Endothelial cell of umbilical vein (primary cell): ENCODE results near the gene FRMD6. TPM values are rescaled to one million over a fixed set of nuclear protein-coding genes. Genes with fewer than 3 reads are reported as not detected.

Experiments used
- BruUV-seq: library from RNA; stranded (reverse); fragments of 400-500 nt; replicated peaks from 2 replicates; lab custom pipeline; 2021; lab: Mats Ljungman, UMichigan
- CTCF ChIA-PET: fragments of 300-600, 350-600 bp; sonication (Branson Sonifier 250); formaldehyde crosslinking; loops from one replicate; lab custom pipeline; 2021; ENCODE audit warnings: antibody characterized with exemption, inconsistent platforms; lab: Charles Lee
- POLR2A ChIA-PET: fragments of 300-600, 350-600 bp; sonication (Branson Sonifier 250); formaldehyde crosslinking; loops from one replicate; lab custom pipeline; 2021; ENCODE audit warnings: antibody characterized with exemption, inconsistent platforms; lab: Charles Lee
- DNase-seq: peaks from one replicate; pipeline ENCODE4 v3.0.0-alpha.2; 2011; ENCODE audit warnings: low read depth, low spot score
- FAIRE-seq: peaks from 2 replicates; lab custom pipeline; 2011; peaks lifted over from hg19 to GRCh38; lab: Jason Lieb, UNC
- H2AFZ ChIP-seq: 2 replicates; pipeline ENCODE4 v1.6.0; 2012; ENCODE audit warnings: low read depth, low read length, control low read depth, inconsistent platforms
- H3K27ac ChIP-seq: 2 replicates; pipeline ENCODE4 v1.5.1; 2011; ENCODE audit warnings: low read depth, mild to moderate bottlenecking, control low read depth, low read length, moderate library complexity; ENCODE audit not compliant: insufficient read depth
- H3K27me3 ChIP-seq, 2 experiments: 2 replicates each; pipeline versions ENCODE4 v1.6.0 to v1.6.1; 2011; ENCODE audit warnings: low read length in 2 of 2, mixed read lengths in 1 of 2; ENCODE audit not compliant: control insufficient read depth in 2 of 2, insufficient read depth in 2 of 2
- H3K36me3 ChIP-seq, 2 experiments: 2 replicates in 1 of 2; 3 replicates in 1 of 2; pipeline ENCODE4 v1.5.1; 2011; ENCODE audit warnings: low read length in 2 of 2, mild to moderate bottlenecking in 1 of 2, moderate library complexity in 1 of 2; ENCODE audit not compliant: control insufficient read depth in 2 of 2, insufficient read depth in 2 of 2; ENCODE audit errors: extremely low read depth in 1 of 2
- H3K4me1 ChIP-seq: 3 replicates; pipeline ENCODE4 v1.5.1; 2011; ENCODE audit warnings: mild to moderate bottlenecking, low read length; ENCODE audit not compliant: control insufficient read depth, insufficient read depth; ENCODE audit errors: extremely low read depth
- H3K4me2 ChIP-seq: 2 replicates; pipeline ENCODE4 v1.6.1; 2011; ENCODE audit warnings: low read length, control low read depth, mixed read lengths; ENCODE audit not compliant: insufficient read depth
- H3K4me3 ChIP-seq, 3 experiments: fragments of 200-600 bp in 1 of 3; sonication (generic), shearing (Covaris generic) in 1 of 3; replicated peaks in 1 of 3; 2 replicates each; pipeline ENCODE4 v1.5.1; 2011 to 2016; ENCODE audit warnings: control low read depth in 3 of 3, low read length in 3 of 3, mild to moderate bottlenecking in 2 of 3, inconsistent platforms in 1 of 3, low read depth in 1 of 3, moderate library complexity in 1 of 3; ENCODE audit not compliant: insufficient read depth in 1 of 3
- H3K79me2 ChIP-seq: 2 replicates; pipeline ENCODE4 v1.6.0; 2012; ENCODE audit warnings: low read length, inconsistent platforms; ENCODE audit not compliant: control insufficient read depth, insufficient read depth
- H3K9ac ChIP-seq: replicated peaks from 2 replicates; pipeline ENCODE3; 2011; ENCODE audit warnings: low read length, control low read depth; ENCODE audit not compliant: insufficient read depth; ENCODE audit errors: extremely low read depth
- H3K9me1 ChIP-seq: replicated peaks from 3 replicates; pipeline ENCODE4 v1.6.0; 2011; ENCODE audit warnings: mild to moderate bottlenecking, low read length; ENCODE audit not compliant: control insufficient read depth, insufficient read depth; ENCODE audit errors: extremely low read depth
- H3K9me3 ChIP-seq: replicated peaks from 2 replicates; pipeline ENCODE4 v1.5.1; 2012; ENCODE audit warnings: low read length, inconsistent platforms; ENCODE audit not compliant: control insufficient read depth, insufficient read depth
- H4K20me1 ChIP-seq: replicated peaks from 2 replicates; pipeline ENCODE3; 2011; ENCODE audit warnings: mild to moderate bottlenecking, low read length; ENCODE audit not compliant: control insufficient read depth, insufficient read depth; ENCODE audit errors: extremely low read depth
- CTCF ChIP-seq, 2 donors: IDR thresholded peaks; 1 replicate in 1 of 2; 2 replicates in 1 of 2; pipeline ENCODE4 v1.5.1; 2011; ENCODE audit warnings: low read length in 2 of 2, mild to moderate bottlenecking in 2 of 2, moderate library complexity in 2 of 2, control low read depth in 1 of 2, inconsistent platforms in 1 of 2, low read depth in 1 of 2; ENCODE audit not compliant: insufficient read depth in 1 of 2; ENCODE audit errors: extremely low read depth in 1 of 2
- EZH2 ChIP-seq: IDR thresholded peaks from 2 replicates; pipeline ENCODE4 v1.6.1; 2012; ENCODE audit warnings: borderline replicate concordance, low read depth, mild to moderate bottlenecking, moderate library complexity, low read length, inconsistent platforms; ENCODE audit not compliant: severe bottlenecking
- FOS ChIP-seq: IDR thresholded peaks from 2 replicates; pipeline ENCODE4 v1.6.1; 2011; ENCODE audit warnings: mild to moderate bottlenecking, low read length, moderate library complexity, borderline replicate concordance; ENCODE audit not compliant: insufficient read depth
- GATA2 ChIP-seq: IDR thresholded peaks from 2 replicates; pipeline ENCODE4 v1.7.0; 2011; ENCODE audit warnings: low read depth, mild to moderate bottlenecking, moderate library complexity, mixed read lengths, low read length; ENCODE audit not compliant: insufficient read length, insufficient read depth
- JUN ChIP-seq: IDR thresholded peaks from 2 replicates; pipeline ENCODE4 v1.6.1; 2011; ENCODE audit warnings: borderline replicate concordance, low read depth; ENCODE audit not compliant: insufficient read length, insufficient read depth
- MAX ChIP-seq: IDR thresholded peaks from 2 replicates; pipeline ENCODE4 v1.6.1; 2011; ENCODE audit not compliant: insufficient read depth, insufficient read length
- MYC ChIP-seq: IDR thresholded peaks from one replicate; pipeline ENCODE4 v1.6.1; 2011; ENCODE audit warnings: mild to moderate bottlenecking, low read depth, low read length
- POLR2A ChIP-seq: IDR thresholded peaks from 2 replicates; pipeline ENCODE4 v1.6.1; 2012; ENCODE audit warnings: low read depth, mild to moderate bottlenecking, control low read depth, low read length
- POLR2AphosphoS5 ChIP-seq: IDR thresholded peaks from 2 replicates; pipeline ENCODE4 v1.6.1; 2012; ENCODE audit warnings: low read depth, mild to moderate bottlenecking, control low read depth, low read length, moderate library complexity; ENCODE audit not compliant: insufficient read depth
- dilution Hi-C: fragments of 300-500 bp; cut with MboI; formaldehyde crosslinking; loops from one replicate; pipeline ENCODE4 v1.15.0; 2019; ENCODE audit warnings: low sequenced_read_pairs; ENCODE audit not compliant: extremely low pct_ligation_motif_present
- intact Hi-C: fragments of 100-400 bp; cut with micrococcal nuclease; formaldehyde crosslinking; loops from one replicate; pipeline ENCODE4 v1.10.0; 2022
- polyA plus RNA-seq, 4 experiments: library from polyadenylated mRNA; depleted of rRNA in 3 of 4; stranded (reverse) in 3 of 4; unstranded in 1 of 4; fragments of >200 nt; gene quantifications; 2 replicates each; pipeline versions ENCODE4 v1.2.1 to v1.2.3, GENCODE V29; 2011 to 2012; ENCODE audit warnings: missing spikeins in 1 of 4
- total RNA-seq: library from RNA; stranded (reverse); gene quantifications from 2 replicates; pipeline ENCODE4 v1.2.3, GENCODE V29; 2021

Gene FRMD6
- total and polyA plus RNA-seq, 2 donors (not counting 3 experiments of a cell fraction or from before 2014, with no cell fraction given), result 69.0 to 97.1 TPM

GRCh38 chr14:51674294-51675002, 22.7 kb downstream of the FRMD6 start:
- H3K27ac ChIP-seq, result no peak overlapping the region
- H4K20me1 ChIP-seq, result peaks cover 12% of the 10 kb centered on the region
- DNase-seq (no peak), FAIRE-seq (no peak)
- ChIA-PET CTCF (no interaction called here), POLR2A (no interaction called here)
- H3K27me3 ChIP-seq, result no peaks in the 10 kb centered on the region
- no peak overlapping the region for H3K9ac ChIP-seq
- H3K4me1 ChIP-seq, result no peaks in the 10 kb centered on the region
- H3K9me3 ChIP-seq, result no peaks in the 10 kb centered on the region
- H3K9me1 ChIP-seq, result no peaks in the 10 kb centered on the region
- H3K79me2 ChIP-seq, result peaks cover 92% of the 10 kb centered on the region
- H3K4me2 ChIP-seq, result no peak overlapping the region
- H3K4me3 ChIP-seq, result no peak overlapping the region
- intact Hi-C loops (no loop called here), dilution Hi-C loops (no loop called here)
- TF ChIP-seq CTCF (IDR thresholded peaks at IDR 0.05; ENCODE audit: extremely low read depth in 1 of 2, insufficient read depth in 1 of 2, low read depth in 1 of 2, low read length in 2 of 2), result no peak
- no peak for TF ChIP-seq MAX
- TF ChIP-seq EZH2, result no peak
- no peak for TF ChIP-seq MYC
- no peak for TF ChIP-seq POLR2AphosphoS5
- TF ChIP-seq JUN, result no peak
- TF ChIP-seq POLR2A, result no peak
- TF ChIP-seq GATA2, result no peak
- no peak for TF ChIP-seq FOS
- H3K36me3 ChIP-seq, result peaks cover 0 to 4% of the 10 kb centered on the region in 2 experiments
- no TSS peak for BruUV-seq
- H2AFZ ChIP-seq, result no peak overlapping the region
